WTC11 (cell line): ENCODE measurements around the gene PRR5L. TPM values are rescaled to one million over a fixed set of nuclear protein-coding genes. Genes with fewer than 3 reads are reported as not detected.

Experiments
- ATAC-seq: fragments of 200-7000 bp; cut with Tn5 transposase; 2 replicates; pipeline ENCODE4 v1.10.0; 2021; ENCODE audit warnings: mild to moderate bottlenecking, moderate library complexity
- CTCF ChIA-PET: fragments of 300-600 bp; sonication (Branson Sonifier 250); formaldehyde crosslinking; loops from one replicate; lab custom pipeline; 2021; ENCODE audit warnings: antibody characterized with exemption; lab: Charles Lee
- POLR2A ChIA-PET: fragments of 350-600 bp; sonication (Branson Sonifier 250); formaldehyde crosslinking; loops from one replicate; lab custom pipeline; 2021; ENCODE audit warnings: antibody characterized with exemption; lab: Charles Lee
- DNase-seq: peaks from one replicate; pipeline ENCODE4 v3.0.0; 2021; ENCODE audit warnings: low spot score
- H3K27ac Mint-ChIP-seq: 2 replicates; pipeline ENCODE4 v1.8.0; 2021; ENCODE audit warnings: mixed read lengths
- H3K27me3 Mint-ChIP-seq: 2 replicates; pipeline ENCODE4 v1.8.0; 2021; ENCODE audit warnings: low read depth, mild to moderate bottlenecking, moderate library complexity, mixed read lengths
- H3K36me3 Mint-ChIP-seq: 2 replicates; pipeline ENCODE4 v1.8.0; 2021; ENCODE audit warnings: mixed read lengths
- H3K4me1 Mint-ChIP-seq: 2 replicates; pipeline ENCODE4 v1.8.0; 2022; ENCODE audit warnings: mixed read lengths
- H3K4me3 Mint-ChIP-seq: 2 replicates; pipeline ENCODE4 v1.8.0; 2021; ENCODE audit warnings: mild to moderate bottlenecking, moderate library complexity, mixed read lengths
- H3K9me3 Mint-ChIP-seq: 2 replicates; pipeline ENCODE4 v1.8.0; 2021; ENCODE audit warnings: mixed read lengths
- ATF1 ChIP-seq: sonication (generic); formaldehyde crosslinking; IDR thresholded peaks from 2 replicates; pipeline ENCODE4 v1.8.1; 2023; ENCODE audit warnings: mild to moderate bottlenecking, moderate library complexity, missing genetic modification reagents
- CBFB ChIP-seq: sonication (generic); formaldehyde crosslinking; IDR thresholded peaks from 2 replicates; pipeline ENCODE4 v1.8.1; 2022; ENCODE audit warnings: mild to moderate bottlenecking, low read depth, missing genetic modification reagents
- E2F1 ChIP-seq: sonication (generic); formaldehyde crosslinking; IDR thresholded peaks from 2 replicates; pipeline ENCODE4 v1.8.0; 2022; ENCODE audit warnings: mild to moderate bottlenecking, missing genetic modification reagents
- FOXJ3 ChIP-seq: sonication (generic); formaldehyde crosslinking; IDR thresholded peaks from 2 replicates; pipeline ENCODE4 v1.9.0; 2021; ENCODE audit warnings: missing genetic modification reagents, mild to moderate bottlenecking, borderline replicate concordance
- HMGA2 ChIP-seq: fragments of 250-450 bp; sonication (Bioruptor Pico); IDR thresholded peaks from 2 replicates; pipeline ENCODE4 v1.4.0; 2021; ENCODE audit warnings: mild to moderate bottlenecking, moderate library complexity
- IRF2 ChIP-seq: sonication (generic); formaldehyde crosslinking; IDR thresholded peaks from 2 replicates; pipeline ENCODE4 v1.8.0; 2022; ENCODE audit warnings: low read depth, missing genetic modification reagents, borderline replicate concordance
- JAZF1 ChIP-seq: fragments of 250-450 bp; sonication (Bioruptor Pico); IDR thresholded peaks from 2 replicates; pipeline ENCODE4 v1.9.0; 2021; ENCODE audit warnings: moderate library complexity, mild to moderate bottlenecking, inconsistent platforms
- KAT7 ChIP-seq: sonication (generic); formaldehyde crosslinking; IDR thresholded peaks from 2 replicates; pipeline ENCODE4 v1.8.1; 2023; ENCODE audit warnings: missing genetic modification reagents, mild to moderate bottlenecking, borderline replicate concordance
- NFATC4 ChIP-seq: fragments of 250-450 bp; sonication (Bioruptor Pico); IDR thresholded peaks from 2 replicates; pipeline ENCODE4 v1.9.0; 2021; ENCODE audit warnings: mild to moderate bottlenecking
- NR2C2 ChIP-seq: sonication (generic); formaldehyde crosslinking; IDR thresholded peaks from 2 replicates; pipeline ENCODE4 v1.8.0; 2022; ENCODE audit warnings: mild to moderate bottlenecking, missing genetic modification reagents
- NR3C1 ChIP-seq: sonication (generic); formaldehyde crosslinking; conservative IDR thresholded peaks from 2 replicates; pipeline ENCODE4 v1.8.1; 2023; ENCODE audit warnings: low read depth, mild to moderate bottlenecking, missing genetic modification reagents
- PREB ChIP-seq: sonication (generic); formaldehyde crosslinking; IDR thresholded peaks from 2 replicates; pipeline ENCODE4 v1.8.1; 2022; ENCODE audit warnings: mild to moderate bottlenecking, missing genetic modification reagents, moderate library complexity, borderline replicate concordance
- PRRX2 ChIP-seq: fragments of 250-450 bp; sonication (Bioruptor Pico); IDR thresholded peaks from 2 replicates; pipeline ENCODE4 v1.8.0; 2021; ENCODE audit warnings: mild to moderate bottlenecking
- ZMAT4 ChIP-seq: fragments of 250-450 bp; sonication (Bioruptor Pico); IDR thresholded peaks from 2 replicates; pipeline ENCODE4 v1.9.0; 2021; ENCODE audit warnings: mild to moderate bottlenecking
- ZNF281 ChIP-seq: sonication (generic); formaldehyde crosslinking; IDR thresholded peaks from 2 replicates; pipeline ENCODE4 v1.8.0; 2023; ENCODE audit warnings: mild to moderate bottlenecking, missing genetic modification reagents
- ZNF317 ChIP-seq: sonication (generic); formaldehyde crosslinking; IDR thresholded peaks from 2 replicates; pipeline ENCODE4 v1.8.1; 2023; ENCODE audit warnings: low read depth, mild to moderate bottlenecking, moderate library complexity, missing genetic modification reagents, borderline replicate concordance
- ZNF532 ChIP-seq: fragments of 250-450 bp; sonication (Bioruptor Pico); IDR thresholded peaks from 2 replicates; pipeline ENCODE4 v1.9.0; 2021; ENCODE audit warnings: mild to moderate bottlenecking, borderline replicate concordance
- total RNA-seq: library from RNA; stranded (reverse); gene quantifications from 3 replicates; pipeline ENCODE4 v1.2.3, GENCODE V29; 2021

The PRR5L gene
- total RNA-seq, 1 experiment from 2014 or later: 3.9 TPM

- DNase-seq (no peak), ATAC-seq (no peak)
- H3K36me3 Mint-ChIP-seq: no peaks in the 10 kb centered on the region
- peaks cover 18% of the 10 kb centered on the region for H3K9me3 Mint-ChIP-seq
- no peak for TF ChIP-seq FOXJ3 (CRISPR knock-in tag)
- TF ChIP-seq ZNF281 (CRISPR knock-in tag): no peak
- TF ChIP-seq KAT7 (CRISPR knock-in tag): no peak
- ChIA-PET POLR2A (no interaction called here), CTCF (no interaction called here)
- no peaks in the 10 kb centered on the region for H3K4me1 Mint-ChIP-seq
- H3K4me3 Mint-ChIP-seq: no peak overlapping the region
- no peak overlapping the region for H3K27ac Mint-ChIP-seq
- peaks cover 15% of the 10 kb centered on the region for H3K27me3 Mint-ChIP-seq
Measured at GRCh38 chr11:36308577-36308976, 12.5 kb downstream of the PRR5L start.

- H3K9me3 Mint-ChIP-seq: peaks cover 18% of the 10 kb centered on the region
- no peaks in the 10 kb centered on the region for H3K4me1 Mint-ChIP-seq
- DNase-seq: no peak
- ChIA-PET CTCF (no interaction called here), POLR2A (no interaction called here)
- H3K36me3 Mint-ChIP-seq: no peaks in the 10 kb centered on the region
- ATAC-seq: no peak
- no peak overlapping the region for H3K27ac Mint-ChIP-seq
- TF ChIP-seq ZNF317 (CRISPR knock-in tag) (no peak), IRF2 (CRISPR knock-in tag) (no peak), NR2C2 (no peak)
- H3K27me3 Mint-ChIP-seq: peaks cover 17% of the 10 kb centered on the region
- no peak overlapping the region for H3K4me3 Mint-ChIP-seq
Measured at GRCh38 chr11:36309779-36310178, 13.7 kb downstream of the PRR5L start.

- Mint-ChIP-seq H3K9me3 (peaks cover 10% of the 10 kb centered on the region; the same call in 1 of the 2 replicates), H3K4me3 (no peak overlapping the region), H3K27me3 (peaks cover 15% of the 10 kb centered on the region), H3K36me3 (no peaks in the 10 kb centered on the region), H3K4me1 (peaks cover 13% of the 10 kb centered on the region), H3K27ac (no peak overlapping the region)
- no peak for DNase-seq
- POLR2A ChIA-PET: no interaction called here
- TF ChIP-seq CBFB (CRISPR knock-in tag) (no peak), PREB (no peak), ATF1 (CRISPR knock-in tag) (no peak), FOXJ3 (CRISPR knock-in tag) (no peak)
- CTCF ChIA-PET: interaction anchor here (1.6 kb wide), 1 partner anchor 167 kb away, joined by 3 read pairs; no protein-coding TSS in a partner anchor
- no peak for ATAC-seq
Measured at GRCh38 chr11:36311926-36312595, 16.0 kb downstream of the PRR5L start.

GRCh38 chr11:36312611-36313472 lies 16.8 kb downstream of the PRR5L start:
- no peak overlapping the region for H3K27ac Mint-ChIP-seq
- H3K27me3 Mint-ChIP-seq: peaks cover 15% of the 10 kb centered on the region
- peaks cover 10% of the 10 kb centered on the region; the same call in 1 of the 2 replicates for H3K9me3 Mint-ChIP-seq
- H3K36me3 Mint-ChIP-seq: no peaks in the 10 kb centered on the region
- ChIA-PET CTCF (interaction anchor here (1.6 kb wide), 1 partner anchor 166 kb away, joined by 3 read pairs; no protein-coding TSS in a partner anchor), POLR2A (no interaction called here)
- DNase-seq (no peak), ATAC-seq (no peak)
- H3K4me1 Mint-ChIP-seq: peaks cover 20% of the 10 kb centered on the region
- H3K4me3 Mint-ChIP-seq: no peak overlapping the region
- TF ChIP-seq ZMAT4 (no peak), HMGA2 (no peak), E2F1 (CRISPR knock-in tag) (no peak), PRRX2 (CRISPR knock-in tag) (no peak), JAZF1 (CRISPR knock-in tag) (no peak), NFATC4 (CRISPR knock-in tag) (no peak), NR3C1 (CRISPR knock-in tag) (no peak), ZNF532 (CRISPR knock-in tag) (no peak), IRF2 (CRISPR knock-in tag) (no peak)
